DMS114 treated with DMSO at 0.1 percent for 48 hours (cell line): ENCODE data around the gene CUL4A.

Source experiments
- DNase-seq: peaks from one replicate; lab custom pipeline; 2025; ENCODE audit not compliant: unreplicated experiment; lab: John Stamatoyannopoulos, UW

Gene CUL4A

DNA sequence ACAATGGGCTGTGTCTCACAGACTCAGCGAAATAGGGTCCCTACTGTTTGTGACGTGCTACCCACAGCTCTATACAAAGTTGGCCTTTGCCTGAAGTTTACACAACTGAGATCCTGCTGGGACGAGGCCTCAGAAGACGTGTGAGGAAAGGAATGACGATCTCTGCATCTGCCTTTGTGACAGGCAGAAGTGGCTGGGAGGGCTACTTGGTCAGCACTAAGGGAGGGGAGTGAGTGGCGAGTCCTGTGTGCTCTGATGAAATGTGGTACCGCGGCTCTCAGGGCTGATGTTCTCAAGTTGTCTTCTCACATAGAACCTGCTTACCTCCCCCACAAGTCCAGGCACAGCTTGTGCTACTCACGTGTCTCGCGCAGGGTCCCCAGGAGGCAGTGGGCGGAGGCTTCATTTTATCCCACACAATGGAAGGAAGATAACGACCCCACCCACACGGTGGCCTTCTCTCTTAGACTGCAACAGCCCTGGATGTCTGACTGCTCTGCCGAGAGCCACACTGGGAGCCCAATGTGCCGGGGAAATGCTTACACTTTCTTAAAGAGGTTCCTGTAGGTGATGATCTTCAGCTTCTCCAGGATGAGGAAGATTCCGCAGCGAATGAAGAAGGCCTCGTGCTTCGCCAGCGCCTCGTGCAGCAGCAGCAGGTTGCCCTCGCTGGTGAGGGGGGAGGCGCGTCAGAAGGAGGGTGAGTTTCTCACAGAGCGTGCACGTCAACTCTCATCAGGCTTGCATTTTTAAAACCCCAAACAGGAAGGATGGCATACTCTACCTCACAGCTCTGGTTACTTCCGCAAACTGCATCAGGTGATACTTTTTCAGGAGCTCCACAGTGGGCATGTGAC lies 29.8 kb upstream of the CUL4A start:
- DNase-seq = no peak

DNA sequence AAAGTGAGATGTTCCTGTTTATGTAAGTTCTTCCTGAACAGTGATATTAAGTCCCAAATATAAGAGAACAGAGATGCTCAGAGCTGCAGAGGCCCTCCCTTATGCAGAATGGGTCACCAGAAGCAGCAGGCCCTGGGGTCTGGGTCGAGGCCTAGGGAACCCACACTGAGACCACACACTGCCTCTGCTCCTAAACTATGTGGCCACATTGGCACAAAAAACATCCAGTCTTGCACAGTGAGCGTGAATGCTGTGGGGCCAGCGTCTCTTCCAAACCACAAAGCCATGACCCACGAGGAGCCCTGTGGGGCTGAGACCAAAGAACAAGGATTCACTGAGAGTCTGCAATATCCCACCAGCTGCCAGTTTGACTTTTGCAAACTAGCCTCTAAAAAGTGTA lies 27.4 kb upstream of the CUL4A start:
- DNase-seq = no peak

DNA sequence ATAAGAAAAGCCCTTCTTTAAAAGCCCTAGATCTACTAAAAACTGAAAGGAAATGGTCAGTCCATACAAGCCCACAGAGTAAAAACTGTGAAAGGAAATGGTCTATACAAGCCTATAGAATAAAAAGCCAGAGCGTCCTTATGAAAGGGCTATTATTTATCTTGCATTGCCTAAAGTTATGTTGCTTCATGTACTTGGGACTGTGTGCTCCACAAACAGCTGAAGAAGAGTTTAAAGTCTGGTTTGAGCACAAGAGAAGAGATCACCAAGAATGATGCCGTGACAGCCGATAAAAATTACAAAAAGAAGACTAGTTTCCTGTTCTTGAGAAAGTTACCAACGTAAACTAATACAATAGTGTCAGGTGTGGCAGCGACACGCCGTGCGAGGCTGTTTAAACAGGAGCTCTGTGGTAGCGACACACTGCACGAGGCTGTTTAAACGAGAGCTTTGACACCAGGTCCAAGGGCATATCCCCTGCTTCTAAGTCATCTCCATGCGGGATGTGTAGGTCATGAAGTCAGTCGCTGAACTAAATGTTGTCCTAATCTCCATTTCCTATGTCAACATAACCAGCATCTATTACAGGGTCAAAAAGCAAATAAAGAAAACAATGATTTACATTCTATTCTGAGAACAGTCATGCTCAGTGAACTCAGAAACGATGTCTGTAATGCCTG lies 25.8 kb upstream of the CUL4A start:
- DNase-seq = no peak

DNA sequence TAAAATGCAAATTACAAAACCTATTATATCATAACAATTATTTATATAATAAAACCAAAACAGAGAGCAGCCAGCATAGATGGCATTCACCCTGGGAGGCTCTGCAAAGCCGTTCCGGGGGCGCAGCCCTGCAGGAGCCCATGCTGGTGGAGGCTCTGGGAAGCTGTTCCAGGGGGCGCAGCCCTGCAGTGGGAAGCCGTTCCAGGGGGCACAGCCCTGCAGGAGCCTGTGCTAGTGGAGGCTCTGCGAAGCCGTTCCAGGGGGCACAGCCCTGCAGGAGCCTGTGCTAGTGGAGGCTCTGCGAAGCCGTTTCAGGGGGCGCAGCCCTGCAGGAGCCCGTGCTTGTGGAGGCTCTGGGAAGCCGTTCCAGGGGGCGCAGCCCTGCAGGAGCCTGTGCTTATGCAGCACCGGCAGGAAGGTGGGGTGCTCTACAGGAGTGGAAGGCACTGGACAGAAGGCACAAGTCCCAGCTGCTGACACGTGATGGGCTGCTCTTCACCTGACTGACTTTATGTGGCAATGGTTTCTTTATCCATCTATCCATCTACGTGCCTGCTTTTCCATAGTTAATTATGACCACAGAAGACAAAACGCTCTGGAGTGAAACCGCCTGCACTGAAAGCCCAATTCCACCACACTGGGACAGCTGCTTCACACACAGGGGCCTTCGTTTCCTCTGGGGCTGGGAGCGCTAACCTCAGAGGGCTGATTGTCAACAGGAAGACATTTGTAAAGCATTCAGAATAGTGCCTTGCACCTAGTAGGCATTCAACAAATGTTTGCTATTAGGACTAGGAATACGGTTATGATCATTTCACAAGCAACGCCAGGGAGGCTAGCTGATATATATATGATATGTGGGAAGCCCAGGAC lies 24.6 kb upstream of the CUL4A start:
- DNase-seq = no peak

DNA sequence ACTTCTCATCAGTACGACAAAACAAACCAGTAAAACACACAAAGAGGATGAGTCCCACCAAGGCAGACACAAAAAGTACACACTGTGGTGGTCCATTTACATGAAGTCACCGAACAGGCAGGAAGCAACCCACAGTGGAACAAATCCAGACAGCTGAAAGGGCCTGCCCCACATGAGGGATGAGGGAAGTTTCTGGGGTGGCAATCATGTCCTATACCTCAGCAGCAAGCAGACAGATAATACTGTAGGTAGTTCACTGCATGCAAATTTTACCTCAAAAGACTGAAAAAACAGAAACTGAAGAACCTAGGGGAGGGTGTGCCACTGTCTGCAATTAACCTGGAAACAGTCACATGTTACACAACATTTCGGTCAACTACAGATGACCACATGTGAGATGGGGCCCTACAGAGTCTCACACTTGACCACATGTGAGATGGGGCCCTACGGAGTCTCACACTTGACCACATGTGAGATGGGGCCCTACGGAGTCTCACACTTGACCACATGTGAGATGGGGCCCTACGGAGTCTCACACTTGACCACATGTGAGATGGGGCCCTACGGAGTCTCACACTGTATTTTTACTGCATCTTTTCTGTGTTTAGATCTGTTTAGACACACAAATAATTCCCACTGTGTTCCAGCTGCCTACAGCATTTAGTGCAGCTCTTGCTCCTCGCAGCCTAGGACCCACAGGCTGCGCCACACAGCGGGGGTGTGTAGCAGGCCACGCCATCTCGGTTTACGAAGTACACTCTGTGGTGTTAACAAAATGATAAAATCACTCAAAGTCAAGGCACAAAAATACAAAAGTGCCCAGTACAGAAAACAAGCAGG lies 23.1 kb upstream of the CUL4A start:
- DNase-seq = no peak

DNA sequence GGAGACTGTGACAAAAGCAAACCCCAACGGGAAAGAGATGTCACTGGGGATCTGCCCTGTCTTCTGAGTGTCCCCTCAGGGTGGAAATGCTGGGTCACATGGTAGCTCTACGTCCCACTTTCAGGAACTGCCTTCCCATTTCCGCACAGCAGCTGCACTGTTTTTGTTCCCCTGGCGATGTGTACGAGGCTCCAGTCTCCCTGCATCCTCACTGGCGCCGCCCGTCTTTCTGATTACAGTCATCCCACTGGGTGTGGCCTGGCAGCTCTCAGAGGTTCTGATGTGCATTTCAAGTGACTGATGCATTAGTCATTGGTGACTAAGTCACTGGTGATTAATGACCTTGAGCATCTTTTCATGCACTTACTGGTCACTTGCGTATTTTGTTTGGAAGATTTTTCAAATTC lies 22.1 kb upstream of the CUL4A start:
- no peak for DNase-seq

DNA sequence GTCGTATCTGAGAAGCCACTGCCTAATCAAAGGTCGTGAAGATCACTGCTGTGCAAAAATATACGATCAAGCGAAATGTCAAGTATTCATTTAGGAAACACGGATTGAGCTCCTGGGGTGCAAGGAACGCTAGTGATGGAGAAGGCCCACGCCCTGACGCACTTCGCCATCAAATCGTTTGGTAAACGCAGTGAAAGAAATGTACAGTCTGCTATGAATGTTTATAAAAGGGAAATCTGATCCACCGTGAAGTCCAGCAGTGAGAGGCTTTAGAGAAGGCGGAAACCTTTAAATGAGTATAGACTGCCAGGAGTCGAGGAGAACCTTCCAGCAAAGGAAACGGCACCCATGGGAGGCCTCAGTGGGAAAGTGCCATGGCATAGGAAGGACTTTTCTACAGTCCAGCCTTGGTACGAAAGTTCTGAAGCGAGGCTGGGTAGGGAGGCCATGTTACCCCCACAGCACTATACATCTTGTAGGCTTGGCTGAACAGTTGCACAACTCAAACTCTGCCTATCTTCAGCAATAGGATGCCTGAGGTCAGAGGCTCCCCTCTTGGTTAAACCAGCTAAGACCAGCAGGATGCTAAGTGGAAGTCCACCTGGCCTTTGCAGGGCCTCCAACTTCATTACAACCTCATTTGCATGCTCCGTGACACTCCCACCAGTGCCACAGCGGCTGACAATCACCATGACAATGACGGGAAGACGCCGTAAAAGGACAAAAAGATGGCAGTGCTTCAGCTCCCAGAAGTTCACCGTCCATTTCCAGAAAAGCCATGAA lies 21.3 kb upstream of the CUL4A start:
- DNase-seq = no peak

DNA sequence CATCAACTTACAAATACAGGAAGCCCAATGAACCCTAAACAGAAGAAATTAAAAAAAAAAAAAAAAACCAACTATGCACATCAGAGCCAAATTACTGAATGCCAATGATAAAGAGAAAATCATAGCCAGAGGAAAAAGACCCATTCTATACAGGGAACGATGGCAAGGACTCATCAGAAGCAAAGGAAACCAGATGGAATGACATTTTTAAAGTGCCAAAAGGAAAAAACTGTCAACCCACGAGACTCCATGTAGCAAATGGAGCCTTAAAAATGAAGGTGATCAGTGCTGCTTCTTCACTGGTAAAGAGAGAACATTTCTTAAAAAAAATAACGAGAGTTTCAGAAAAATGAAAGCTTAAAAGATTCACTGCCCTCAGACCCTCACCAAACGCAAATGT lies 19.2 kb upstream of the CUL4A start:
- no peak for DNase-seq

DNA sequence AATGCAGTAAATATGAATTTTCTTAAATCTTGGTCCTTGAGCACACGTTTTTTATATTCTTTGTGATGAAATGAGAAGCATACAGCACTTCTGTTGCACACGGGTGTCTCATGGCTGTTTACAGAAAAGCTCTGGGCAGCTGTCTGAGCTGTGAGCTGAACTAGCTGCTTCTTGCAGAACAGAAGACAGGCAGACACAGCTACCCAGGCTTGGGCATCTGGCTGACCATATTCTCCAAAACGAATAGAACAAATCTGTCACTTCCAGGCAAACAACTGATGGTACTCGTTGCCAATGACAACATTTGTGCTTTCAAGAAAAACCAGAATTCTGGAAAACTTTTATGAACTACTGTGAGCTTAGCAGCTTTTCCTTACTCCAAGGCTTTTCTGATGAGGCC lies 17.1 kb upstream of the CUL4A start:
- DNase-seq = no peak

DNA sequence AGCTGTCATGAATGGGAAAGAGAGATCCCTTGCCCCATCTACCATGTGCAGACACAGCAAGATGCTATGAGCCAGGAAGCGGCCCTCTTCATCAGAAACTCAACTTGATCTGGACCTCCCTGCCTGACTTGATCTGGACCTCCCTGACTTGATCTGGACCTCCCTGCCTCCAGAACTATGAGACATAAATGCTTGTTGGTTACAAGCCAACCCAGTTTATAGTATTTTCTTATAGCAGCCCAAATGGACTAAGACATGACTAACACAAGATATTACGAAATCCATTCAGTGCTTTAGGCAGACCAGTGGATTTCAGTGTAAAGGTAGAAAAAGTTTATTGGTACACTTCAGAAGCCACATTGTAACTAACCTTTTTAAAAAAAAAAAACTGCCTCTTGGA lies 16.5 kb upstream of the CUL4A start:
- DNase-seq = no peak

DNA sequence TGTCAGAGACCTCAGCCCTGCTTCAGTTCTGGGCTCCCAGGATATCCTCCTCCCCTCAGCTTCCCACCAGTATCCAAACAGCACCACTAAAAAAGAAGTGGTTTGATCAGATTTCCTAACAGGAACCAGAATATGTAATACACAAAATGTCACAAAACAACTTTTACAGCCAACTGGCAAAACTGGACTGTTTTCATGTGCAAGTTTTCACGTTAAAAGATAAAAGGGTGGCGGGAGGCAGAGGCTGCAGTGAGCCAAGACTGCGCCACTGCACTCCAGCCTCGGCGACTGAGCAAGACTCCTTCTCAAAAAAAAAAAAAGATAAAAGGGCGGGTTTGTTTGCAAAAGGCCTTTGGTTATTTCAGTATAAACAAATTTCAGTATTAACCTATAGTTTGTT lies 14.1 kb upstream of the CUL4A start:
- no peak for DNase-seq

DNA sequence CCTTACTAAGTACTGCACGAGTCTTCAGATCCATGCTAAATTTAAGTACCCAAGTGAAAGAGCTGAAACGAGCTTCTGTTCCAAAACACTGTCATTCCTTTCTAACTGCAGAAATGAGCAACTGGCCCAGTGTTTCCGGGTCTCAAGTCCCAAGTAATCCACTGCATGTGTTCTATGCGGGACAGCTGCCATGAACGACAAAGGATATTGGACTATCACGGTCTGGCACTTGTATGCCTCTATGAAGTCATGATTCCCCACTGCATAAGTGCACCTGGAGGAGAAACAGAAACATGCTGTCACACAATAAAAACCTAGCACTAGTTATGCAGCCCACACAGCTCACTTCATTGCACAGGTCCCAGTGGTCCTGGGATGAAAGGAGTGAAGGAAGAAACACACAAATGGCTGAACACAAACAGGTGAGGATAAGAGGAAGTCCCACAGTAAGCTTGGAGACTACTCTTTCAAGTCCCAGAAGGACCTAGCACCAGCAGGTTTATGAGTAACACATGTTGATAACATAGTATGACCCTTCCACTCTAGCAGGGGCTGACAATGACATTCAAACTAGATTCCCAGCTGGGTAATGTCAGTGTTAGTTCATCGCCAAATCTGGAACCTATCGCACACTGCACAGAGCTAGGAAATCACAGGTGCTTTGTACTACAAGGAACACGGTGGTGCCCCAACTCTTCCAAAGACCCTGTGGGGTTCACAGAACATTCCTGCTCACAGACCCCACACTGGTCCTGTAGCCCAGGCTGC lies 12.3 kb upstream of the CUL4A start:
- no peak for DNase-seq

DNA sequence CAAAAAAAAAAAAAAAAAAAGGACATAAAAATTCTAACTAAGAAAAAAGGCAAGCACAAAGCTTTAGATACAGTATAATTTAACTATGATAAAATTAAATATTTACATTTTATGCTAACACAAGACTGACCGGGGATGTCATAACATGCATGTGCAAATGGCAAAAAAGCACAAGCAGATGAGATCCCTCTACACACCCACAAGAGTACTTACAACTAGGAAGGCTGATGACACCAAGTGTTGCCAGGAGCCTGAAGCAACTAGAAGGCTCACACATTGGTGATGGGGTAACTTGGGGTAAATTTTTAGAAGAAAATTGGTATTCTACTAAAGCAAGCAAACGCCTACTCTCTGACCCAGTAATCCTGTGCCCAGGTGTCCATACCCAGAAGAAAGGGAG lies 7.6 kb upstream of the CUL4A start:
- no peak for DNase-seq

DNA sequence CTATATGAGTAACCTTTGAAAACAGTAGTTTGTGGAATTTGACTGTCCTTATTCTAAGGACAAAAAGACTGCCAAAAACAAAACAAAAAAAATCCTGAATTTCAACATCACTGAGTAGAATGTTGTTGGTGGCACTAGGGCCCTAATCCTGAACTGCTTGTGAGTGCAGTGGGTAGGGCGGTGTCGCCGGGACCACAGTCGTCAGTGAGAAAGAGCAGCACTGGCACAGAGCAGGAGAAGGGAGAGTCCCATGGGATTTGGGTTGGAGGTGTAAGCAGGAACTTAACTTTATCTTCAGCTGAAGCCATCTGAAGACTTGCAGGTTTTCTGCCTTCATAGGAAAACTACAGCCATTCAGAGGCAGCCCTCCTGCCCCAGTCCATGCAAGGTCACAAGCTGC lies 6.5 kb upstream of the CUL4A start:
- no peak for DNase-seq

DNA sequence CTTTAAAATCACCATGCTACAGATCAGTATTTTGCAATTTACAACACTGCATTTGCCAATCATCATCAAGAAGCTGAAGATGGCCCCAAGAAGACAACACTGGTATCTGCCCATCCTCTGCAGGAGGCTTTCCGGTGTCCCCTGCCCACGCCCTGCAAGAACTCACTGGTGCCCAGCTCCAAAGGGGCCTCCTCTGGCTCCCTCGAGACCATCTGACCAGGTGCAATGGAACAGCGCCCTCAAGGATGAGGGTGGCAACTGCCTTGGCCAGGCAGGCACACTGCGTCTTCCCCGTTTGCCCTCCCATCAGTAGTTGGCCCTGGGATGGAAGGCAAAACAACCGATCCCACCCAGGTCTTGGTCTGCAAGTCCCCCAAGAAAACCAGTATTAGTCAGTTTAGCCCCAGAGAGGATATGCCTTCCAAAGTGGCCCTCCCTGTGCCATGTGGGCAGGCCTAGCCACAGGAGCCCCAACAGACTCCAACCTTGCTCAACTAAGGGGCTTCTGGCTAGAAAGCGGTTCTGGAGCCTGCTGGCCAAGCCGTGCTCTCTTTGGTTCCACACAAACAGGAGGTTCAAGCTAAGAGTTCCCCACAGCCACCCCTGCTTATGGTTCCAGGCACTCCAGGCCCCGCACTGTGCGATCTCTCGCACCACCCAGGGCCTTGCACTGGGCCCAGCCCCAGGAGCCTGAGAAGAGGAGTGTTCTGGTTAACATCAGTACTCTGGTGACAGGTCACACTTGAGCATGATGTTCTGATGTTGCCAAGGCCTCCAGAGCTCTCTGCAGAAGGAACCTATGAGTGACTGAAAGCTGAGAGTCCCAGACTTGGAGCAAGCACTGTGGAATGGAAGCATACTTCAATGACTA lies 5.7 kb upstream of the CUL4A start:
- DNase-seq = no peak

DNA sequence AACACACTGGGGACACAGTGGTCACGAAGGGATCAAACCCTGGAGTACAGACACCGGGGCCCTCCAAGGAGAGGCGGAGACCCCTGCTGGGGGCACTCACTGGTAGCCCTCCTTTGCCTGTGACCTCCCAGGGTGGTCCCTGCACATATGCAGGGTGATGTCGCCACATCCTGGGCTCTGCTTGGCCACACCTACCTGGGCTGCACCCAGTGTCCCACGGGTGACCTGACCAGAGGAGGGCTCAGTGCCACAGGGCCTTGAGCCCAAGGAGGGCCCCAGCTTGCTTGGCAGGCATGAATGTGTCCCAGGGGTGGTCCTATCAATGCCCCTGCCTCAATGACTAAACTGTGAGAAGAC lies 5.1 kb upstream of the CUL4A start:
- DNase-seq = no peak

DNA sequence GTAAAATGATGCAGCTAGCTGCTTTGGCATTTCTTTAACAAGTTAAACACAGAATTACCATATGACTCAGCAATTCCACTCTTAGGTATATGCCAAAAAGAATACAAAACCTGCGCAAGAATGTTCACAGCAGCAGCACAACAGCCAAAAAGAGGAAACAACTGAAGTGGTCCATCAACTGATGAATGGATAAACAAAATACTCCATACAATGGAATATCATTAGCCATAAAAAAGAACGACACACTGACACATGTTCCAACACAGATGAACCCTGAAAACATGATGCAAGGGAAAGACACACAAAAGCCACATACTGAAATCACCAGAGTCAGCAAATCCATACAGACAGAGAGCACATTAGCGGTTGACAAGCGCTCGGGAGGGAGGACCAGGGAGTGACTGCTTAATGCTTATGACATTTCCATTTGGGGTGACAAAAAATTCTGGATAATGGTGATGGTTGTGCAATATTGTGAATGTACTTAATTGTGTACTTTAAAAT lies 3.9 kb upstream of the CUL4A start:
- no peak for DNase-seq

DNA sequence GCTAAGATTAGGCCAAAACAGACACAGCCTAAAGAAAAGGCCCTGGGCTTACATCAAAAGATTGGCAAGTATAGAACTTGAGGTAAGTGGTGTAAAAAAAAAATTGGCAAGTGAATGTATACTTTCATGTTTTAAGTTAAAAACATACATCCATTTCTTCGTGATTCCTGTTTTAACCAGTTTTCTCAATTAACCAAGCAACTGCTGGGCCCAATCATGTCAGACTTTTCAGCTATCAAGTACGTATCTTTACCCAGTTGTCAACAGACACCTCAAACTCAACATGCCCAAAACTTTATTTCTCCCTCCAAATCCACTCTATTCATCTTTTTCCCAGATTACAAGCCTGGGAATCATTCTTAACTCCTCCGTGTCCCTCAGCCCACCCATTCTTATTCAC lies 2.0 kb upstream of the CUL4A start:
- DNase-seq = no peak
